Measurements from ENCODE around the gene KBTBD13. TPM values are rescaled to one million over a fixed set of nuclear protein-coding genes. Genes with fewer than 3 reads are reported as not detected.

Gene KBTBD13
- total RNA-seq: under 0.01 TPM in 1 of 2 replicates, not detected in the other

DNA sequence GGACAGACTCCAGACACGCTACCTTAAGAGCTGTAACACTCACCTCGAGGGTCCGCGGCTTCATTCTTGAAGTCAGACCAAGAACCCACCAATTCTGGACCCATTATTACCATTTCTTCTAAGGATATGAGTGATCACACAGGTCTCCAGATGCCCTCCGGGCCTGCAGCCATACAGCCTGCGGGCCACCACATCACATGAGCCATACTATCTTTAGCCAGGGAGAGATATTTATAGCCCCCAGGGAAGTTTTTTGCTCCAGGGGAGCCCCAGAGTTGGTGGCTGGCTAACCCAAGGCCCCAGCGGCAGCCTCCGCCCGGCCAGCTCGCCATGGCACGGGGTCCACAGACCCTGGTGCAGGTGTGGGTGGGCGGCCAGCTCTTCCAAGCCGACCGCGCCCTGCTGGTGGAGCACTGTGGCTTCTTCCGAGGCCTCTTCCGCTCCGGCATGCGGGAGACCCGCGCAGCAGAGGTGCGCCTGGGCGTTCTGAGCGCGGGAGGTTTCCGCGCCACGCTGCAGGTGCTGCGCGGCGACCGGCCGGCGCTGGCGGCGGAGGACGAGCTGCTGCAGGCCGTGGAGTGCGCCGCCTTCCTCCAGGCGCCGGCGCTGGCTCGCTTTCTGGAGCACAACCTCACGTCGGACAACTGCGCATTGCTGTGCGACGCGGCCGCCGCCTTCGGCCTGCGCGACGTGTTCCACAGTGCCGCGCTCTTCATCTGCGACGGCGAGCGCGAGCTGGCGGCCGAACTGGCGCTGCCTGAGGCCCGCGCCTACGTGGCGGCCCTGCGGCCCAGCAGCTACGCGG lies at the start of gene KBTBD13:
Gene KBTBD13 (plus strand): TSS at position 261 of the 805 bp plus-strand sequence. CDS start 70 bp downstream, at position 331.

GRCh38 chr15:65028921-65029735 lies 47.4 kb upstream of the KBTBD13 start, which contains the start of gene MTFMT:
Gene MTFMT, minus strand, starts transcription at chr15:65029639. Its CDS starts 26 bp downstream, at chr15:65029613.

GRCh38 chr15:65044724-65045481 lies 31.6 kb upstream of the KBTBD13 start, which contains the start of gene SLC51B:
Gene SLC51B, plus strand, starts transcription at chr15:65045387. Its CDS starts 4,618 bp downstream, at chr15:65050005.

GRCh38 chr15:65067645-65068402 lies 8.7 kb upstream of the KBTBD13 start, which contains the start of gene RASL12:
Gene RASL12, minus strand, starts transcription at chr15:65067991. Its CDS starts 156 bp downstream, at chr15:65067835.

GRCh38 chr15:65115086-65115485 lies 38.5 kb downstream of the KBTBD13 start, which contains the start of gene UBAP1L:
Gene UBAP1L, minus strand, starts transcription at chr15:65115200. Its CDS starts 8,985 bp downstream, at chr15:65106215.

Other genes with a start within 250 kb of the KBTBD13 start
- 6.6 and 7.5 TPM in 2 replicates for gene PLEKHO2, start 234.8 kb upstream of the KBTBD13 start, total RNA-seq
- 4.5 and 4.6 TPM in 2 replicates for gene ANKDD1A, start 164.8 kb upstream of the KBTBD13 start, total RNA-seq
- 95.4 and 99.3 TPM in 2 replicates for gene SPG21, start 86.8 kb upstream of the KBTBD13 start, total RNA-seq
- gene MTFMT, start 47.1 kb upstream of the KBTBD13 start, total RNA-seq: 24.6 and 32.8 TPM in 2 replicates
- gene SLC51B, start 31.4 kb upstream of the KBTBD13 start, total RNA-seq: not detected in 2 replicates
- not detected in 2 replicates for gene RASL12, start 8.8 kb upstream of the KBTBD13 start, total RNA-seq
- gene UBAP1L, start 38.5 kb downstream of the KBTBD13 start, total RNA-seq: 0.43 and 0.72 TPM in 2 replicates
- gene PDCD7, start 57.1 kb downstream of the KBTBD13 start, total RNA-seq: 14.0 and 22.6 TPM in 2 replicates
- gene CLPX, start 108.6 kb downstream of the KBTBD13 start, total RNA-seq: 30.1 and 32.8 TPM in 2 replicates
- under 0.01 TPM in 1 of 2 replicates, not detected in the other for gene CILP, start 134.7 kb downstream of the KBTBD13 start, total RNA-seq
- 2.2 and 2.6 TPM in 2 replicates for gene PARP16, start 210.1 kb downstream of the KBTBD13 start, total RNA-seq
- gene RNU5A-1, start 219.3 kb downstream of the KBTBD13 start, total RNA-seq: not detected in 2 replicates
- not detected in 2 replicates for gene RNU5B-1, start 227.9 kb downstream of the KBTBD13 start, total RNA-seq

Data from tracheal epithelial cell (primary cell).